ENCODE measurements around the gene NKX6-2. TPM values are rescaled to one million over a fixed set of nuclear protein-coding genes. Genes with fewer than 3 reads are reported as not detected.

The NKX6-2 gene
- total RNA-seq, result not detected in 2 replicates

DNA sequence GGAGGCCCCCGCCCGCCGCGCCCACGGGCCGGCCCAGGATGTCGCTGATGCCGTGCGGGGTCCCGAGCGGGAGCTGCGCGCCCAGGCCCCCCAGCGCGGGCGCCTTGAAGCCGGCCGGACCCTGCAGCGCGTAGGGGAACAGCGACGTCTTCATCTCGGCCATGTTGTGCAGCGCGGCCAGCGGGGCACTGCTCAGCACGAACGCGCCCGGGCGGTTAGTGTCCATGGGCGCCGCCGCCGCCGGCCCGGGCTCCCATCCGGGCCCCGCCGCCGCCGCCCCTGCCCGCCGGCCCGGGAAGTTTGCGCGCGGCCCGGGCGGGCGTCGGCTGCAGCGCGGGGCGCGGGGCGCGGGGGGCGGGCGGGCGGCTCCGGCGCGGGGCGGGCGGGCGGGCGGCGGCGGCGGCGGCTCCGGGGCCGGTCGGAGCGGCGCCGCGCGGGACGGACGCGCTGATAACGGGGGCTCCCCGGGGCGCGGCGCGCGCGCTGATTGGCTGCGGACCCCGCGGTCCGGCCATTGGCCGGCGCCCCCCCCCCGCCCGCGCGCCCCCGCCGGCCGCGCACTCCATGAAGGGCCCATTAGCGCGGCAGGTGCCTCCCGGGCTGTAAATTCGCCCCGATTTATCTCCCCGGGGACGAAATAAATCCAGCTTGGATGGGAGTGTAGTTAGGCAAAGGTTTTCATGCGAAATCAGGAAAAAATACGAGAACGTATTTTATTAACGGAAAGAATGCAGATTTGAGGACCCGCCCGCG, at the start of gene NKX6-2:
NKX6-2 (minus strand) TSS at position 425 of the 753 bp plus-strand sequence; CDS start at position 226, 199 bp downstream.
- H4K20me1 ChIP-seq (ENCODE audit: insufficient read depth, low read length), result no peaks in the 10 kb centered on the region
- peaks cover 57% of the 10 kb centered on the region for H3K27me3 ChIP-seq (ENCODE audit: insufficient read depth, low read length)
- no peaks in the 10 kb centered on the region for H3K9me3 ChIP-seq (ENCODE audit: low read depth, low read length)
- H3K4me1 ChIP-seq (ENCODE audit: insufficient read depth, low read length), result no peaks in the 10 kb centered on the region
- H3K4me3 ChIP-seq (ENCODE audit: insufficient read depth, low read length), result no peak within 1 kb of the TSS
- H3K79me2 ChIP-seq (ENCODE audit: insufficient read depth, low read length), result no peaks in the 10 kb centered on the region
- H3K27ac ChIP-seq (ENCODE audit: low read depth, low read length), result no peak within 1 kb of the TSS
- no peak within 1 kb of the TSS for H3K4me2 ChIP-seq (ENCODE audit: insufficient read depth, low read length)
- TF ChIP-seq, protein P1, sequence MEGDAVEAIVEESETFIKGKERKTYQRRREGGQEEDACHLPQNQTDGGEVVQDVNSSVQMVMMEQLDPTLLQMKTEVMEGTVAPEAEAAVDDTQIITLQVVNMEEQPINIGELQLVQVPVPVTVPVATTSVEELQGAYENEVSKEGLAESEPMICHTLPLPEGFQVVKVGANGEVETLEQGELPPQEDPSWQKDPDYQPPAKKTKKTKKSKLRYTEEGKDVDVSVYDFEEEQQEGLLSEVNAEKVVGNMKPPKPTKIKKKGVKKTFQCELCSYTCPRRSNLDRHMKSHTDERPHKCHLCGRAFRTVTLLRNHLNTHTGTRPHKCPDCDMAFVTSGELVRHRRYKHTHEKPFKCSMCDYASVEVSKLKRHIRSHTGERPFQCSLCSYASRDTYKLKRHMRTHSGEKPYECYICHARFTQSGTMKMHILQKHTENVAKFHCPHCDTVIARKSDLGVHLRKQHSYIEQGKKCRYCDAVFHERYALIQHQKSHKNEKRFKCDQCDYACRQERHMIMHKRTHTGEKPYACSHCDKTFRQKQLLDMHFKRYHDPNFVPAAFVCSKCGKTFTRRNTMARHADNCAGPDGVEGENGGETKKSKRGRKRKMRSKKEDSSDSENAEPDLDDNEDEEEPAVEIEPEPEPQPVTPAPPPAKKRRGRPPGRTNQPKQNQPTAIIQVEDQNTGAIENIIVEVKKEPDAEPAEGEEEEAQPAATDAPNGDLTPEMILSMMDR (IDR thresholded peaks at IDR 0.05; ENCODE audit: extremely low read depth, low read depth, low read length), result no peak
- H3K36me3 ChIP-seq (ENCODE audit: insufficient read depth, low read length), result peaks cover 4% of the 10 kb centered on the region
- peak; percentile 95 for DNase-seq (ENCODE audit: insufficient read length, low spot score, missing footprints)
- H2AFZ ChIP-seq (ENCODE audit: low read length), result no peak within 1 kb of the TSS

DNA sequence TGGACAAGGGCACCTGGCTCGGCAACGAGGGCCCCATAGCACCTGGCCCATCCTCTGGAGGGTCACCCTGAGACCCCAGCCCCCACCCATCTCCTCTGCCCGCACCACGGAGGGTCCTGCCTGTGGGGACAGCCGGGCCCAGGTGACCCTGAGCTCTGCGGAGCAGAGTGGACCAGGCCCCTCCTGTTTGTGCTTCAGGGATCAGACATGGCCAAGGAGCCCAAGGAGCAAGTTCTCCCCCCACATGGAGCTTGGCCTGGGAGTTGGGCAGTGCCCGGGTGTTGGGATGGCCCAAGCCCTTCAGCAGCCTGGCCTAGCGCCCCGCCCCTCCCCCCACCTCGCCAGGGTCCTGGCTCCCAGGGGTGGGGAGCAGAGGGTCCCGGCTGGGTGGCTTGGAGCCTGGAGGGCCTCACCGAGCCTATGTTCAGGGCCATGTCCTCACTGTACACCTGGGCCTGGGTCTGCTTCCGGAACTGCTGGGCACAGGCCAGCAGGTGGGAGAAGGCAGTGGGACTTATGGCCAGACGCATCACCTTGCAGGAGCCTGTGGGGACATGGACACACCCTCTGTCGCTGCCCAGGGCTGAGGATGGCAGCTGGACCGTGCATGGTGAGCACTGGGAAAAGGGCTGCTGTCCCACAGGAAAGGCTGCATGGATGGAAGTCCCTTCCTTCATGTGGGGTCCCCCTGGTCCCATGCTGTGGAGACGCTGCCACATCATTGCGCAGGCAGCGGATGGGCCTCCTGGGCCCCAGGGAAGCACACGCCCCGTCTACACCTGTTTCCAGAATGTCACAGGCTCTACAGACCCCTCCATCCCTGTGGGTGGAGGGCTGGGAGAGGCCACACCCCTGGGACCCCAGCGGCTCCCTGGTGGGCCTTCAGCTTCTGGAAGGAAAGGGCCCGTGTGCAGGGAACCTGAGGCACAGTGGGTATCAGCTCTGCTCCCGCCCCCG, 49.2 kb upstream of the NKX6-2 start:
- no peak overlapping the region for H3K4me2 ChIP-seq (ENCODE audit: insufficient read depth, low read length)
- peaks cover 31% of the 10 kb centered on the region for H3K27me3 ChIP-seq (ENCODE audit: insufficient read depth, low read length)
- H2AFZ ChIP-seq (ENCODE audit: low read length), result no peak overlapping the region
- no peaks in the 10 kb centered on the region for H3K4me1 ChIP-seq (ENCODE audit: insufficient read depth, low read length)
- peak; percentile 73 for DNase-seq (ENCODE audit: insufficient read length, low spot score, missing footprints)
- TF ChIP-seq, protein P1 (IDR thresholded peaks at IDR 0.05; ENCODE audit: extremely low read depth, low read depth, low read length), result no peak
- H3K4me3 ChIP-seq (ENCODE audit: insufficient read depth, low read length), result no peak overlapping the region
- no peaks in the 10 kb centered on the region for H3K36me3 ChIP-seq (ENCODE audit: insufficient read depth, low read length)
- H3K27ac ChIP-seq (ENCODE audit: low read depth, low read length), result no peak overlapping the region
- no peaks in the 10 kb centered on the region for H4K20me1 ChIP-seq (ENCODE audit: insufficient read depth, low read length)
- no peaks in the 10 kb centered on the region for H3K9me3 ChIP-seq (ENCODE audit: low read depth, low read length)
- no peaks in the 10 kb centered on the region for H3K79me2 ChIP-seq (ENCODE audit: insufficient read depth, low read length)

DNA sequence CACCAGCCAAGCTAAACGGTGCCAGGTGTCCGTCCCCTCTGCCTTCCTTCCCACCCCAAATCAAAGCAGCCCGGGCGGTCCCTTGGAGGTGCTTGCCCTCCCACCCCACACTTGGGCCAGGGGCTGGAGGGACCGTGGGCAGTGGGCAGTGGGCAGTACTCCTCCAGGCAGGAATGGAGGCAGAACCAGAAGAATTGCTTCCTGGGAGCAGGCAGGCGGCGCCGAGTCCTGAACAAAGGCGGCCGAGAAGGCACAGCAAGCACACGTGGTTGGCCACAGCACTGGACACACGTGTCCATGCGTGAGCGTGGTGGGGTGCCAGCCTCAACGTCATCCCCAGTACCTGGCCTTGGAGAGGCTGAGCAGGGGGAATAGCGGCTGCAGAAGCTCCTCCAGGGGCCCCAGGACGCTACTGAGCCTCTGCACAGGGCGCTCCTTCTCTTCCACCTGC, 48.4 kb upstream of the NKX6-2 start:
- no peak overlapping the region for H2AFZ ChIP-seq (ENCODE audit: low read length)
- TF ChIP-seq, protein P1 (IDR thresholded peaks at IDR 0.05; ENCODE audit: extremely low read depth, low read depth, low read length), result no peak
- no peaks in the 10 kb centered on the region for H4K20me1 ChIP-seq (ENCODE audit: insufficient read depth, low read length)
- H3K4me3 ChIP-seq (ENCODE audit: insufficient read depth, low read length), result no peak overlapping the region
- H3K27ac ChIP-seq (ENCODE audit: low read depth, low read length), result no peak overlapping the region
- H3K36me3 ChIP-seq (ENCODE audit: insufficient read depth, low read length), result no peaks in the 10 kb centered on the region
- H3K79me2 ChIP-seq (ENCODE audit: insufficient read depth, low read length), result no peaks in the 10 kb centered on the region
- H3K9me3 ChIP-seq (ENCODE audit: low read depth, low read length), result no peaks in the 10 kb centered on the region
- H3K27me3 ChIP-seq (ENCODE audit: insufficient read depth, low read length), result peaks cover 29% of the 10 kb centered on the region
- no peaks in the 10 kb centered on the region for H3K4me1 ChIP-seq (ENCODE audit: insufficient read depth, low read length)
- peak; percentile 63 for DNase-seq (ENCODE audit: insufficient read length, low spot score, missing footprints)
- no peak overlapping the region for H3K4me2 ChIP-seq (ENCODE audit: insufficient read depth, low read length)
